Inflammatory macrophage treated with lipopolysaccharide for 4 hours (primary cell): ENCODE measurements around the gene GRK5.
A peak's percentile ranks its signal among the peaks of the same experiment; 100 is the strongest.

Source experiments
- DNase-seq: peaks from one replicate; pipeline ENCODE4 v3.0.0-alpha.2; 2020

The GRK5 gene

DNA sequence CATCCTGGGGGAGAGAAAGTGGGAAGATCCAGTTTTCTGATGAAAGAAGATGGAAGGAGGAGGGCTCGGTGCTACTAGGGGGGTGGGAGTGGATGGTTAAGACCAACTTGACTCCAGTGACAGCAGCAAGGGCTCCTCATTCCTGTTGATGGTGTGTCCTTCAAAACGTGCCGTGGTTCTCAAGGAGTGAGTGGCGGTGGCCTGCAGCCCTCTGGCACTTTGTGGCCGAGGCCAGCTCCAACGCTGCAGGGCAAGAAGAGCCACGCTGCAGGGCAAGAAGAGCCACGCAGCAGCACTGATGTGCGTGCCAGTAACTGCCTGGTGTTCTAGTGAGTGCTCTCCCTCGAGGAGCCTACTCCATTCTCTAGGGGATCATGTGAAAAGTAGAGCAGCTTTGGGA is 72.1 kb downstream of the GRK5 start:
- no peak for DNase-seq

DNA sequence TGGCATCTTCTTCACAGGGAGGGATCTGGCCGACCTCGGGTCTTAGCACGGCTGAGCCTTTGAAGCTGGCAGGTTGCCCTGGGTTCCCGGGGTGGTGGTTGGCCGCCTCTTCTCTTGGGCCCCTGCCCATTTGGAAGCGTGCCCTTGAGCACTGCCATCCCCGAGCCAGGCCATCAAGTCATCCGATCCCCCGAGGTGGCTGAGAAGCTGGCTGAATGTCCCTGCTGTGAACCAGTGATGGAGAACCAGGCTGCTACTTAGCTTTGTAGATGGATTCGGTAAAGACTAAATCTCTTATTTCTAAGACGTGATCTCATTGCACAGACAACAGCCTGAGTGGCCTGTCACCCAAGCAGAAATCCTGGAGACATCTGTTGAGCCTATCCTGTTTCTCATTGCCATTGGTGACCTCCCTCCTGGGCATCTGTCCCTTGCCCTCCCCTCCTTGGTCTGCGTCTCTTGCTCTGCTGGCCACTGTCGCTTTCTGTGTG is 74.3 kb downstream of the GRK5 start:
- DNase-seq, result no peak

DNA sequence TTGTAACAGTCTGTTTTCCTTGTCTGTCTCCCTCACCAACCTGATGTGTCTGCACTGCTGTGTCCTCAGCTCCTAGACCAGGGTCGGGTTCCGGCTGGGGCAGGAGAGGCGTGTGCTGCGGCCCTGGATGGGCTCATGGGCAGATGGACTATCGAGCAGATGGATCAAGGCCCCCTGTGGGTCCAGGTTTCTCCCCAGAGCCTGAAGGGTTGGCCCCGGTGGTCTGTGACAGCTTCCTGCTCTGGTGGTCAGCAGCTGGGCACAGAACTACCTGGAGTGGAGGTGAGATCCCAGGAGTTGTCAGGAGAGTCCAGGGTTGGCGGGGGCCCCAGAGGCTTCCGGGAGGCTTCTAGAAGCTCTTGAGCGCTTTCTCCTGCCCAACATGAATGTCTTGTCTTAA is 75.1 kb downstream of the GRK5 start:
- no peak for DNase-seq

DNA sequence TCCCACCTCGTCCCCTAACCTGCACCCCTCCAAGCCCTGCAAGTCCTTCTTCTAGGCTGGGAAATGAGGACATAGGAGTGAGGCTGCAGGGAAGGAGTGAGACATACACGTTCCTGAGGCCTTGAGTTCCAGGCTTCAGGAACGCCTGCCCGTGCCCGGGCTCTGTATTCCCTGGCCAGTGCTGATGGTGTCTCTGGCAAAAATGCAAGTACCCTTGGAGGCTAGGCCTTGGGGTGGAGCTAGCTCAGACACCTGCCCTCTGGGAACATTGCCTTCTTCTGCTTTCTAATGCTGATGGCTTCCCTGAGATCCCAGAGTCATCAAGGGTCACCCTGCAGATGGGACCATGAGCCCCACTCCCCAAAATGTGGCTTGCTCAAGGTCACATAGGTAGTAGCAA is 76.0 kb downstream of the GRK5 start:
- DNase-seq, result no peak

DNA sequence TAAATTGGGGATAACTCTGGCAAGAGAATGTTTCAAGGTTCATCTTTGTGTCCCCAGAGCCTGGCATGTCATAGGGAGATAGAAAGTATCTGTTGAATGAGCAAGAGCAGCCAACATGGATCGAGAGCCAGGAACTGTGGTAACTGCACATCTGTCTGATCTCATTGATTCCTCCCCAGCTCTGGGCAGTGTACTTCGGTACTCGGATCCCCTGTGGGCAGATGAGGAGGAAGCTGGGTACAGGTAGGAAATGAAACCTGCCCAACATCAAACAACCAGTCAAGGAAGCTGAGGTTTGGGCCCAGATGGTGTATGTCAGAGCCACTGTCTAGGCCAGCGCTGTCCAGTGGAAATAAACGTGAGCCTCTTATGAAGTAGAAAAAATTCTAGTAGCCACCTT is 76.4 kb downstream of the GRK5 start:
- DNase-seq, result no peak

DNA sequence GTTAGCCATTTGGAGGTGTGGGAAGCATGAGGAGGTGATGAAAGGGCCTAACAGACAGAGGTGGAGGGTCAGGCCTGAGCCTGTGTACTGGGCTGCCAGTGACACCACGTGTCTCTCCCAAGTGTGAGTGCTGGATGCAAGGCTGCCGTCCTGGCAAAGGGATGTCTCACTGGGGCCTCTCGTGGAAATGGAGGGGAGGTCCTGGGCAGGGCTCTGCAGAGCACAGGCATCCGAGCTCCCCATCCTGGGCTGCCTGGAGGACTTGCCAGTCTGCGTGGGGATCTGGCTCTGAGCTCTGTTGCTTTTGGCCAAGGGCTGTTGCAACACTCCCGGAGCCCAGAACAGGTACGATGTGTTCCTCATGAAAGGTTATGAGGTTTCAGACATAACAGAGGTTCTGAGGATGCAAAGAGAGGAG is 77.3 kb downstream of the GRK5 start:
- no peak for DNase-seq

DNA sequence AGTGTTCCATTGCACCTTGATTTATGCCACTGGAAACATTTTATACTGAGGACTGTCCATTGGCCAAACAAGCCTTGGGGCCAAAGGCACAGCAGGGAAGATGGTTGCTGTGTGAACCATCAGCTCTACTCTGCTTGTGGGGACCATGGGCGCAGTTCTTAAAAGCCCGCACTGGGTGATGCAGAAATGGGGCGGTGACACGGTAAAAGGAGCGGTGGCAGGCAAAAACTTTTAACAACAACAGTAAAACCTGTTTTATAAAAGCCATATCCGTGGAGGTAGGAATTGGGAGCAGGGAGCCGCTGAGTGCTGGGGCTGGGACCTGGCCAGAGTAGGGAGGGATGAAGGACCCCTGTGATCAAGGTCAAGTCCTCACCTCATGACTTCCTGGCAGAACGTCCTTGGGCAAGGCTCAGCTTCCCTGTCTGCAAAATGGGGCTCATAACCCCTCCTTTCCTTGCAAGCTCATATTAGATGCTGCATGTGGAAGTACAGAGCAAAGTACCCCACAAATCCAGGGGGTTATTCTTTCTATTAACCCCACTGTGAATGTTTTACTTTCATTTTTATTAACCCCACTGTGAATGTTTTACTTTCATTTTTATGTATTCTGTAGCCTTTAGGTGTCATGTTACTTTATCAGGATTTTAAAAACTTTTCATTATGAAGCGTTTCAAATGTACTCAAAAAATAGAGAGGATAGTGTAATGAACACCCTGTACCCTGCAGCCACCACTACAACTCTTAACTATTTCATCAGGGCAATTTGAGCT is 78.3 kb downstream of the GRK5 start:
- peak; percentile 19 for DNase-seq

DNA sequence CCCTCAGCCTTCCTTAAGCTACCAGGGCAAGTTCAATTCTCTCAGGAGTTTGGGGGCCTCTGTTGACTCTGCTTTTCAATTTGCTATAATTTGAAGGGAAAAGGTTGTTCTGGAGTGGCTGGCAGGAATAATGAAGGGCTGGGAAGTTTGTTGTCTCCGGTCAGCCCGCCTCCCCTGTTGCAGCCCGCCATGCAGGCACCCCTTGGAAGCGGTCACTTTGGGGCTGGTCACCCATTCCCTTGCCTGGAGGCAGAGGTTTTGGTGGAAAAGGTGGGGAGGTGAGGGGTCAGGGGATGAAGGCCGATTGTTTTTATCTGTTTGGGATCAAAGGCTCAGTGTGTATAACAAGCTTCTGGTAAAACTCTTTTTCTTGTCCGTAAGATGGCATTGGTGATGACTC is 79.1 kb downstream of the GRK5 start:
- DNase-seq, result no peak

DNA sequence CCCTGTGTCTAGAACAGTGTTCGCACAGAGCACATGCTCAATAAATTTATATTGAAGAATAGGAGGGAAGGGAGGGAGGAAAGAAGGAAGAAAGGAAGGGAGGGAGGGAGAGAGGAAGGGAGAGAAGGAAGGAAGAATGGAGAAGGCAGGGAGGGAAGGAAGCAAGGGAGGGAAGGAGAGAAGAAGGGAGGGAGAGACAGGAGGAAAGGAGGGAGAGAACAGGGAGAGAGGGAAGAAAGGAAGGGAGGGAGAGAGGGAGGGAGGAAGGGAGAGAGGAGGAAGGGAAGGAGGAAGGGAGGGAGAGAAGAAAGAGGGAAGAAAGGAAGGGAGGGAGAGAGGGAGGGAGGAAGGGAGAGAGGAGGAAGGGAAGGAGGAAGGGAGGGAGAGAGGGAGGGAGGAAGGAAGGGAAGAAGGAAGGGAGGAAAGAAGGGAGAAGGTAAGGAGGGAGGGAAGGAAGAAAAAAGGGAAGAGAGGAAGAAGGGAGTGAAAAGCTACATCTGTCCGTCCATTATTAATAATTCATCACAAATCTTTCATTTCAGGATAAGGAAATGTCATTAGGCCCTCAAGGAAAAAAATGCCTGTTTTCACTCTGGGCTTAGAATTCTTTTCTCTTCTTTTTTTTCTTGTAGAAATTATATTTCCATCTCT is 79.7 kb downstream of the GRK5 start:
- DNase-seq, result no peak

DNA sequence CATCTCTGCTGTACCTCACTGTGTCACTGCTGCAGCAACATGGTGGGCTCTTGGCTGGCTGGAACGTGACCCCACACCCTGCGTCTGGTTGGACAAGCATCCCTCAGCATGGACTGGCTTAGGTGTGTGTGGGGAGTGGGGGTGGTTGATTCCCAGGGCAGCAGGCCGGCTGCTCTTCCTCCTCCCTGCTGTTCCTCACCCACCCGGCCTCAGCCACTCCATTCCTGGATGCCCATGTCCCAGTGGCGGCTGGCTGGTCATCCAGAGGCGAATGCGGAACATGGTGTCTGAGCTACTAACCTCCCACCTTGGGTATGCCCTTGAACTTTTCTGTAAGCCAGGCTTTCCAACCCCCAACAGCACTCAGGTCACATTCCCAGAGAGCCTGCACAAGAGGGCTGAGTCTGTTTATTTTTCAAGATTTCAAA is 81.2 kb downstream of the GRK5 start:
- DNase-seq, result no peak

DNA sequence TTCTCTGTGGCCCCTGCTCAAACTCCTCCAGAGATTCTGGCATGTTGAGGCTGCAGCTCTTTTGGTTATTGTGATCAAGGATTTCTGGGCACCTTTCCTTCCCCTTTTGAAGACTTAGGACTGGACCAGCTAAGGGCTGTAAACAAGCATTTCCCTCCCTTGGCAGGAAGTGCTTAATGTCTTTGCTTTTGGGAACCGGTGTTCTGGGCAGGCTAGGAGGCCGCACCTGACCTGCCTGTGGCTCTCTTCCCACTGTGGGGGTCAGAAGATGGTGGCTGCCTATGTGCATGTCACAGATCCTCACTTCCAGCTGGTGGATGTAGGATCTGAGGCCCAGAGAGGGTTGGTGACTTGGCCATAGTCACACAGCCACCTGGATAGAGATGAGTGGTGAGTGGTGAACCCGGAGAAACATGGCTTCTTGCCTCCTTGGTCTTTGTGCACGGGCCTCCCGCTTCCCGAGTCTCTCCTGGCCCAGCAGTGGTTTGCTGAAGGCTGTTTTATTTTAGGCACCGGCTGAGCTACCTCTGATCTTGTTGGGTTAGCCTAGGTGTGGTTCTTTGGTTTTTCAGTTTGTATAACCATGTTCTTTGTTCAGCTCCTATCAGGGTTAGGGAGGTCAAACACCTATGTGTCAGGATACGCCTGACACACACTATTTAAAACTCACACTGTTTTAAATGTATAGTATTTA is 82.0 kb downstream of the GRK5 start:
- DNase-seq, result peak; percentile 13

DNA sequence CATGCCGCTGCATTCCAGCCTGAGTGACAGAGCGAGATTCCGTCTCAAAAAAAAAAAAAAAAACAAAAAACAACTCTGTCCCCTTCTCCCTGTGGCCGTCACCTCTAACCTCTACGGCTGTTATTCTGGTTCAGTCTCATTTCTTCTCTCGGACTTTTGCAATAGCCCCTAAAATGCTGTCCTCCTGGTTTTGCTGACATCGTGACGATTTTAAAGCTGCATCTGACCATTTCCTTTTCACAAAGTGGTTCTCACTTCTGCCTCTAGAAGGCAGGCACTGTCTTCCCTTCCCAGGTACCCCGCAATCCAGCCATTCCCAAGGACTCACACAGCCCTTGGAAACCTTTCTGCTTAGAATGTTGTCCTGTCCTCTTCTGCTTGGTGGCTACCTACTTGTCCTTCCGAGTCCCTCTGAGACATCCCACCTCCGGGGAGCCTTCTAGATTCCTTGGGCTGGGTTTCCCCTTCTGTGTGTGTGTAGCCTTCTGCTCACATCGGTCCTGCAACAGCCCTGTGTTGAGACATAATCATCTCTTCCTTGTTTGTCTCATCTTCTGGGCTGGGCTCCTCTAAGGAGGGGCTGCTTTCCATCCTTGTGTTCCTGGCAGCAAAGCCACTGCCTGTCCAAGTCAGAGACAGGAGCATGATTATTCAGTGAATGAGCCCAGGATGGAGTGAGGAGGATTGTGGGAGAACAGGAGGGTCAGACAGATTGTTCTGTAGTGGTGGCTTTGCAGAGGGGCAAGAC is 83.1 kb downstream of the GRK5 start:
- DNase-seq, result no peak

DNA sequence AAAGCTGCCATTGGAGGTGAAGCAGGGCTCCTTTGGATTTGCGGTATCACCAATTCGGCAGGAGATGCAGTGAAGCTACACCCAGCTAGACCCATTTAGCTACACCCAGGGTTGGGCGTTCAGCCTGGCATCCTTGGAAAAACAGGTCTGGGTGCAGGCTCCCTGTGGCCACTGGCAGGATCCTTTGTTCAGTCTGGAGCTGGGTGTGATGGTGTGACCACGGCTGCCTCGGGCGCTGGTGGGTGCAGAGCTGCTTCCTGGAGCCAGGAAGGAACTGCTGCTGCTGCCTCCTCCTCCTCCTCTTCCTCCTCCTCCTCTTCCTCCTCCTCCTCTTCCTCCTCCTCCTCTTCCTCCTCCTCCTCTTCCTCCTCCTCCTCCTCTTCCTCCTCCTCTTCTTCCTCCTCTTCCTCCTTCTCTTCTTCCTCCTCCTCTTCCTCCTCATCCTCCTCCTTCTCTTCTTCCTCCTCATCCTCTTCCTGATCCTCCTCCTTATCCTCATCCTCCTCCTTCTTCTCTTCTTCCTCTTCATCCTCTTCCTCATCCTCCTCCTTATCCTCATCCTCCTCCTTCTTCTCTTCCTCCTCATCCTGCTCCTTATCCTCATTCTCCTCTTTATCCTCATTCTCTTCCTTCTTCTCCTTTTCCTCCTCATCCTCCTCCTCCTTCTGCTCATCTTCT is 84.0 kb downstream of the GRK5 start:
- DNase-seq, result no peak

DNA sequence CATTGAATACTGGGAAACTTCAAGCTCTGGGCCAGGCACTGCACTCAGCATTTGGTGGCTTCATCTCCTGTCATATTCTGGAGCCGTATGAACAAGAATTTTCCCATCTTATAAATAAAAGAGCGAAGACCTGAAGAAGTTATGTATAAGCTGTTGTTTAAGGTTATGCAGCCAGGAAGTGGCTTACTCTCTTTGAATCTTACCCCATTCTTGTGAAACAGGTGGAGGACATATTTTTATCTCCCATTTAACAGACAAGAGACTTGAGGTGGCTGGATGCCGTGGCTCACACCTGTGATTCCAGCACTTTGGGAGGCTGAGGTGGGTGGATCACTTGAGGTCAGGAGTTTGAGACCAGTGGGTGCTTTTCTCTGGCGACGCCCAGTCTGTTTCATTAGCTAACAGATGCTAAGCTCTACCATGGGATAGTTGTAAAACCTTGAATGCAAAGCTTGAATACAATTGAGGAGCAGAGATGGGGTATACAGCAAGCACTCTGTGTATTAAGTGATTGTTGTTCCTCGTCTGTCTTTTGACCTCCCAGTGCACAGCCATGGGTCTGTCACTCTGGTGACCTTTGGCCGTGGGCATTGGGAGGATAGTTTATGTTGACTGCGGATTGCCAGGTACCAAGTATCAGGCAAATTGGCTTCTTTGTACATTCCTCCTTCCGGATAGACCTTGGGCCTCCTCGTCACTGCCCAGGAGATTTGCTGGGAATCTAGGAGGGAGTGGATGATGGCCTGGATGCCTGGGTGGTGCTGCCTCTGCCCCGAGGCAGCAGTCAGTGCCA is 85.8 kb downstream of the GRK5 start:
- no peak for DNase-seq

DNA sequence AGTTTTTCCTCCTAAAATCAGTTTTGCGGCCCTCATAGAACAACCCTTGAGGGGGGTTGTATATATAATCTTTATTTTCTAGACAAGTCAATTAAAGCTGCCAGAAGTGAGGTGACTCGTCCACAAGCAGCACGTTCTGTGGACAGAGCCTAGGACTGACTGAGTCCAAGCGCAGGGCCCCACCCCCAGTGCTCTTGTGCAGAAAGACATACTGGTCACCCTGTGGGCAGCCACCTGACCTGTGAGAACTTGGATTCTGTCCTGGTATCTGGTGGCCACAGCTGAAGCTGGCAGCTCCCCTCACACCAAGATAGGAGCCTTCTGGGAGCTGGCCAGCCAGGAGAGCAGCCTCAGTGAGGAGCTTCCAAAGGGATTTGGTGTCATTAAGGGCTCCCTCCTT is 89.3 kb downstream of the GRK5 start:
- DNase-seq, result no peak

DNA sequence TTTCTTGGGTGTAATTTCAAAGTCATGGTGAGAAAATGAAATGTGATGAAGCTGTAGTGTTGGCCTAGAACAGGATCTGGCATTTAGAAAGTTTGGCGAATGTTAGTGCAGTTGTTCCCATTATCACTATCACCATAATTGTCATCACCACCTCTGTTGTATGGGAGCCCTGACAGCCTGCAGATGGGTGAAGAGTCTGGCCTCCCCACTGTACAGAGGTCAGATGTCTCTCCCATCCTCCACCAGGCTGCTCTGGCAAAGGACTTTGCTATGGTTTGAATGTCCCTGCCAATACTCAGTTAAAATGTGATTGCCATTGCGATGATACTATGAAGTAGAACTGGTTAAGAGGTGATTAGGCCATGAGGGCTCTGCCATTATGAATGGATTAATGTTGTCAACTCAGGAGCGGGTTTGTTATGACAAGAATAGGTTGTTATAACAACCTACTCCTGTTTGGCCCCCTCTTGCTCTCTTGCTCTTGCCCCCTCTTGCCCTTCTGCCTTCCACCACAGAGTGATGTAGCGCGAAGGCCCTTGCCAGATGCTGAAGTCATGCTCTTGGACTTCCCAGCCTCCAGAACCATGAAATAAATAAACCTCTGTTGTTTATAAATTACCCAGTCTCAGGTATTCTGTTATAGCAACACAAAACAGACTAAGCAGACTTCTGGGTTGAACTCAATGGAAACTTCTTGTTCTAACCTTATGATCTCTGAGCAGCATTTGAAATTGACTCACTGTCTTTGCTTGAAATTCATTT is 90.0 kb downstream of the GRK5 start:
- no peak for DNase-seq

DNA sequence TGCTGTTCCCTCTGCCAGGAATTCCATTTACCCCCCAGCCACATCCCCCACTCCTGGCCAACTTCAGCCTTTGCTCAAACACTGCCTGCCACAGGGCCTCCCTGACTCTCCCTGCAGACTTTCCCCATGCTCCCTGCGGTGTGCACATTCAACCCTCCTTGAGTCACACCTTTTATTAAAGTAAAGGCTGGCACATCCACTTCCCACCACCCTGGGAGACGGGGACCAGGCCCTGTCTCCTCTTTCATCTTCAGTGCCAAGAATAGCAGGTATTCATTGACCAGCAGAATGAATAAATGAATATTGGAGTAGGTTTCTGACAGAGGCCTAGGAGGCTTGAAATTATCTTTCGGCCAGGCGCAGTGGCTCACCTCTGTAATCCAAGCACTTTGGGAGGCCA is 91.4 kb downstream of the GRK5 start:
- no peak for DNase-seq

DNA sequence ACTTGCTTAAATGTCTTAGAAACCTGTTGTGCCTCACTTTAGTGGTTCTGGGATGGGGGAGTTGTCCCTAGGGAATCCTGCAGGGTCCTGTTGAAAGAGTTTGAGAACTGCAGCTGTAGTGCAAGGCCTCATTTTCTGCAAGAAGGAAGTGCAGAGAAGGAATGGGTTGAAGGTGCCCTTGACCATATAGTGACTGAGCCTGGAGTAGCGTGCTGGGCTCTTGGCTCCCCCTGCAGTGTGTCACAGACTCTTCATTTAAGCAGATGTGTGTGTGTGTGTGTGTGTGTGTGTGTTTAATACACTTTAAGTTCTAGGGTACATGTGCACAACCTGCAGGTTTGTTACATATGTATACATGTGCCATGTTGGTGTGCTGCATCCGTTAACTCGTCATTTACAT is 92.2 kb downstream of the GRK5 start:
- no peak for DNase-seq

DNA sequence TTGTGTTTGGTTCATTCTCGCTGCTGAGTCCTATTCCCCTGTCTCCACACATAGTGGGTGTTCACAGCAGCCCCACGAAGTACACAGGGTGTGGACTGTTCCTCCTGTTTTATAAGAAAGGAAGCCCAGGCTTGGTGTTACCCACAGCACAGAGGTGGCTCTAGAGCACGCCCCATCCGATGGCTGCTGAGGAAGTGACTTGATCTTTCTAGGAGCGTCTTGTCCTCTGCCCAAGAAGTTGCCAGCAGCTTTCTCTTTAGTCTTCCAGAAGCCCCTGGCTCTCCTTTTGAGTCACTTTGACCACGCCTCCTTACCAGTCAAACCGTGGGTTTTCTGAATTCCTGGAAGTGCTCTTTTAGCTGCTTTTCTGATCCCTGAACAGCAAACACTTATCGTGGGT is 94.0 kb downstream of the GRK5 start:
- peak; percentile 44 for DNase-seq

DNA sequence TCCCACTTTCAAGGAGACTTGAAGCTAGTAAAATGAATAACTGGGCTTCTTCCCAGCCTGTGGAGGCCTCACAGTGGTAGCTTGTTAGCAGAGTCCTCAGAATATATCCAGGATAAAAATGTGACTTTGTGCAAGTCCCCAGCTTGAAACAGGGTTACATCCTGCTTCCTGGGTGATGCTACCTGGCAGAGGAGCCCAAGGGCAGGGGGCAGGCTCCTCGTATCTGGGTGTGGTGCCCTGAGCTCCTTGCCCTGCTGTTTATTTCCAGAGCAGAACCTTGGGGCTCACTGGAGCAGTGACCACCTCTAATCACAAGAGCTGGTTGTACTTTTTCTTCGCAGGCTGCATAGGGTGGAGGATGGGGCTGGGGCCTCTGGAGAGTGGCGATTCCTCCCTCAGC is 94.8 kb downstream of the GRK5 start:
- DNase-seq, result no peak
